ENCODE results near the gene HPGD. TPM values are rescaled to one million over a fixed set of nuclear protein-coding genes. Genes with fewer than 3 reads are reported as not detected.

The HPGD gene
- total RNA-seq, 1 donor from 2014 or later = 2.9 TPM

Other genes starting within 250 kb of the HPGD start
- 31.7 TPM for gene FBXO8, start 238.8 kb downstream of the HPGD start, total RNA-seq
- gene CEP44, start 238.6 kb downstream of the HPGD start, total RNA-seq = 21.0 TPM